SK-N-MC (cell line): Measurements from ENCODE around the gene MYOF.

Experiments used
- DNase-seq: peaks from one replicate; pipeline ENCODE4 v3.0.0-alpha.2; 2011; ENCODE audit warnings: low read depth, low spot score
- H3K27ac ChIP-seq: fragments of 200-600 bp; sonication (generic); 2 replicates; pipeline ENCODE4 v1.5.1; 2016; ENCODE audit warnings: mixed run types
- H3K36me3 ChIP-seq: fragments of 200-600 bp; sonication (generic); 2 replicates; pipeline ENCODE4 v1.6.1; 2017; ENCODE audit warnings: antibody characterized with exemption, low read length, mixed read lengths; ENCODE audit not compliant: insufficient read depth
- H3K4me3 ChIP-seq: fragments of 200-600 bp; sonication (generic); 2 replicates; pipeline ENCODE4 v1.5.1; 2016
- H3K9ac ChIP-seq: fragments of 200-600 bp; sonication (generic); 2 replicates; pipeline ENCODE4 v1.8.0; 2017; ENCODE audit warnings: mixed run types, mixed read lengths; ENCODE audit not compliant: insufficient read length
- H3K9me3 ChIP-seq: fragments of 200-600 bp; sonication (generic); 2 replicates; pipeline ENCODE4 v1.6.1; 2017; ENCODE audit warnings: low read depth, mild to moderate bottlenecking, antibody characterized with exemption, low read length, moderate library complexity, mixed read lengths
- EZH2 ChIP-seq: fragments of 200-600 bp; sonication (generic); IDR thresholded peaks from one replicate; pipeline ENCODE4 v1.6.1; 2017; ENCODE audit warnings: antibody characterized with exemption
- FOXP2 ChIP-seq: optimal IDR thresholded peaks from 2 replicates; pipeline ENCODE3; 2011; ENCODE audit warnings: mild to moderate bottlenecking, moderate library complexity; ENCODE audit not compliant: insufficient read depth; ENCODE audit errors: extremely low read length, control extremely low read depth
- POLR2AphosphoS5 ChIP-seq: IDR thresholded peaks from 2 replicates; pipeline ENCODE4 v1.6.1; 2012; ENCODE audit warnings: mild to moderate bottlenecking, low read depth, low read length, borderline replicate concordance

Gene MYOF

DNA sequence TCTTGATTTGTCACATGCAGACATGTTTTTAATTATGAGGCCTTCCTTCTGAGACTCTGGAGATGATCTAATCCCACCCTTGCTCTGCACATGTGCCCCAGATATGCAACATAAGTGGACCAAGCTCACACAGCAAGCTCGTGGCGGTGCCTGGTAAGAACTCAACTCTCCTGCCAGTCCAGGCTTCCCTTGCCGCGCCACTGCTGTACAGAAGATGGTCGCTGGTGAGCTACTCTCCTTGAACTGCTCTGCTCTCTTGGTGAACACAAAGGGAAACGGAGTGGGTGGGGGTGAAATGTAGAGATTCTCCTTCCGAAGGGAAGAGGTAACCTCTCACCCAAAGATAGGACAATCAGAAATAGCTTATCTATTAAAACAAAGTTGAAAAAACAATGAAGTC, 25.7 kb downstream of the MYOF start:
- H3K4me3 ChIP-seq: no peak overlapping the region
- no peak for TF ChIP-seq EZH2
- no peak for TF ChIP-seq POLR2AphosphoS5
- no peak for TF ChIP-seq FOXP2
- no peaks in the 10 kb centered on the region for H3K36me3 ChIP-seq
- H3K9ac ChIP-seq: no peak overlapping the region
- DNase-seq: no peak
- no peak overlapping the region for H3K27ac ChIP-seq
- no peaks in the 10 kb centered on the region for H3K9me3 ChIP-seq

DNA sequence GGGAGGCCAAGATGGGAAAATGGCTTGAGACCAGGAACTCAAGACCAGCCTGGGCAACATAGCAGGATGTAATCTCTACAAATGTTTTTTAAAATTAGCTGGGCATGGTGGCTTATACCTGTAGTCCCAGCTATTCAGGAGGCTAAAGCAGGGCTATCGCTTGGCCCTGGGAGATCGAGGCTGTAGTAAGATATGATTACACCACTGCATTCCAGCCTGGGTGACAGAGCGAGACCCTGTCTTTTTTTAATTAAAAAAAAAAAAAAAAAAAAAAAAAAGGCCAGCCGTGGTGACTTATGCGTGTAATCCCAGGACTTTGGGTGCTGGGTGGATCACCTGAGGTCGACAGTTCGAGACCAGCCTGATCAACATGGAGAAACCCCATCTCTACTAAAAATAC, 27.4 kb downstream of the MYOF start:
- no peak for DNase-seq
- Histone ChIP-seq H3K9ac (no peak overlapping the region), H3K9me3 (no peaks in the 10 kb centered on the region), H3K27ac (no peak overlapping the region), H3K4me3 (no peak overlapping the region), H3K36me3 (no peaks in the 10 kb centered on the region)
- TF ChIP-seq EZH2 (no peak), POLR2AphosphoS5 (no peak), FOXP2 (no peak)

DNA sequence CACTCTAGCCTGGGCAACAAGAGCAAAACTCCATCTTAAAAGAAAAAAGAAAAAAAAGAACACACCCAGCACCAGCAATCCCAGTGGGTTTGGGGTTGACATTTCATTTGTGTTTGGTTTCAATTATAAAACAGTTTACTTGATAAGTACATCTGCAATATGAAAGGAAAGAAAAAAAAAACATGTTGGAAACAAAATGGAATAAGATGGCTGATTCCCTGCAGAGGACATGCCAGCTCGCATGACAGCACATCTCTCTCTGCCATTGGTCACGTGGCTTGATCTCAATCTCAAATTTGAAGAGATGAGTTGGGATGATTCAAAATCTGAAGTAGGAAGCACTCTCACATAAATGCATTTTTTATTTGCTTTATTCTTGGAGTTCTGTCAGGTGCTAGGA, 28.0 kb downstream of the MYOF start:
- TF ChIP-seq FOXP2 (no peak), POLR2AphosphoS5 (no peak), EZH2 (no peak)
- H3K9me3 ChIP-seq: no peaks in the 10 kb centered on the region
- no peak overlapping the region for H3K9ac ChIP-seq
- no peaks in the 10 kb centered on the region for H3K36me3 ChIP-seq
- DNase-seq: no peak
- no peak overlapping the region for H3K27ac ChIP-seq
- no peak overlapping the region for H3K4me3 ChIP-seq

DNA sequence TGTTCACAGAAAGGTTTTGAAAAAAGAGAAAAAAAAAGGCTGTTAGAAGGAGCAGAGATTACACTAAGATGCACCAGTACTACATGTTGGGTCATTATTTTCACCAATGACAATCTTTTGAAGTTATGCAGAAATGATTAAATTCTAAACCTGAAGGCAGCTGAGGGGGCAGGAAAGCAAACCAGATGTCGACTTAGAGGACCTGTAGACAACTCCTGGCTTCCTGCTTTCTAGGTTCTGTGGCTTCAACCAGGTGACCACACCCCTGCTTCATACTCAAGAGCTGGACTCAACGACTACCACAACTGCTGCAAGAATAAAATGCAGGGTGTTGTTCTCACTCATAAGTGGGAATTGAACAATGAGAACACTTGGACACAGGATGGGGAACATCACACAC, 30.0 kb downstream of the MYOF start:
- Histone ChIP-seq H3K4me3 (no peak overlapping the region), H3K36me3 (no peaks in the 10 kb centered on the region), H3K27ac (no peak overlapping the region), H3K9ac (no peak overlapping the region), H3K9me3 (no peaks in the 10 kb centered on the region)
- TF ChIP-seq FOXP2 (no peak), EZH2 (no peak), POLR2AphosphoS5 (no peak)
- DNase-seq: no peak

DNA sequence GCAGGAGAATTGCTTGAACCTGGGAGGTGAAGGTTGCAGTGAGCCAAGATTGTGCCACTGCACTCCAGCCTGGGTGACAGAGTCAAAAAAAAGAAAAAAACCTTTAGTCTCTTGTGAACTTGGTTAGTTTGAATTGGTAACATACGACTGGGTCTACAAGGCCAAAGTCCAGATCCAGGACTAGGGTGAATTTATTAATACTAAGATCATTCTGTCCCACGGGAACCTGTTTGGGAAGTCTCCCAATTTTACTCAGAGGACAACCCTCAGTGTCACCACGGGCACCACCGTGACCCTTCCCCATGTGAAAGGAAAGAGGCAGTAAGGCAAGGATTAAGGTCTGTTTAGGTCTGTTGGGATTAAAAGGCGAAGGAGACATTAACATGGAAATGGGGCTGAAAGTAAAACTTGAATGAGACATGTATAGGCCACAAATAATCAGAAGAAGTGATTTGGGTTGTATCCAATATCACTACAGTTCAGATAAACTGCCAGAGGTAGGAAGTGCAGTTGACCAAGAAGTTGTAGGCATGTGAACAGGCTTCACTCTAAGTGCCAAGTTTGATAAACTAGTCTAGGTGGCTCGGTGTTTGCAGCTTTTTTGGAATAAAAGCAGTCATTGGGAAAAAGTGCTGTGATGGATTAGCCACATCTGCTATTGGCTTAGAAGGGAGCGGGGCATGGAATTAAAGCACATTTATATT, 30.7 kb downstream of the MYOF start:
- Histone ChIP-seq H3K27ac (no peak overlapping the region), H3K9me3 (no peaks in the 10 kb centered on the region), H3K9ac (no peak overlapping the region), H3K36me3 (no peaks in the 10 kb centered on the region), H3K4me3 (no peak overlapping the region)
- DNase-seq: no peak
- no peak for TF ChIP-seq EZH2

DNA sequence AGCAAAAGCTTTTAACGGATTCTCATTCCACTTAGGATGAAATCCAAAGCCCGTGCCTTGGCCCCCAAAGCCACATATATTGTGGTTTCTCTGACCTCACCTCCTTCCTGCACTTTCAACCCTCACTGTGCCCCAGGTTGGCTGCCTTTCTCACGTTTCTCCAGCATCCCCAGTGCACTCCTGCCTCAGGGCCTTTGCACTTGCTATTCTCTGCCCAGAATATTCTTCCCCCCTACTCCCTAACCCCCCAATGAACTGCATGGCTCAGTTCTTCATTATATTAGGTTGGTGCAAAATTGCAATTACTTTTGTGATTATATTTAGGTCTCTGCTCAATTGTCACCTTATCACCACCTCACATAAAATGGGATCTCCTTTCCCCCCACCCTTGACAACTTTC, 34.2 kb downstream of the MYOF start:
- TF ChIP-seq EZH2 (no peak), POLR2AphosphoS5 (no peak), FOXP2 (no peak)
- Histone ChIP-seq H3K36me3 (no peaks in the 10 kb centered on the region), H3K9ac (no peak overlapping the region), H3K4me3 (no peak overlapping the region), H3K27ac (no peak overlapping the region), H3K9me3 (no peaks in the 10 kb centered on the region)
- DNase-seq: no peak

DNA sequence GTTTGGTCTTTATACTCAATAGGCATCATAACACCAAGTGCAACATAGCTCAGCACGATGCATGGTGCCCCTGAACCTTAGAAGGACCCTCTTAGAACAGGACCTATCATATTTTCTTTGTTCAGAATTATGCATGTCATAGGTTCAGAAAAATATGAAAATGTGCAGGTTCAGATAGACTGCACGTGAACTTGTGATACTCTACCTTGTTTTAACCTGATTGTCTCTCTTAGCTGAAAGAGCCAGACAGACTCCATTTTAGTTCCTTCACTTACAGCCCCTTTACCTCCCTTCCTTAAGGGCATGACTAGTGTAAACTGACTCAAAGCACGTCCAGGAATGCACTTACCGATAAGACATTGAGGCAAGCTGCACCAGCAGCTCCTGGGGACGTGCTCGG, 35.1 kb downstream of the MYOF start:
- no peak for DNase-seq
- Histone ChIP-seq H3K27ac (no peak overlapping the region), H3K9ac (no peak overlapping the region), H3K36me3 (no peaks in the 10 kb centered on the region), H3K4me3 (no peak overlapping the region), H3K9me3 (no peaks in the 10 kb centered on the region)
- TF ChIP-seq FOXP2 (no peak), POLR2AphosphoS5 (no peak)

DNA sequence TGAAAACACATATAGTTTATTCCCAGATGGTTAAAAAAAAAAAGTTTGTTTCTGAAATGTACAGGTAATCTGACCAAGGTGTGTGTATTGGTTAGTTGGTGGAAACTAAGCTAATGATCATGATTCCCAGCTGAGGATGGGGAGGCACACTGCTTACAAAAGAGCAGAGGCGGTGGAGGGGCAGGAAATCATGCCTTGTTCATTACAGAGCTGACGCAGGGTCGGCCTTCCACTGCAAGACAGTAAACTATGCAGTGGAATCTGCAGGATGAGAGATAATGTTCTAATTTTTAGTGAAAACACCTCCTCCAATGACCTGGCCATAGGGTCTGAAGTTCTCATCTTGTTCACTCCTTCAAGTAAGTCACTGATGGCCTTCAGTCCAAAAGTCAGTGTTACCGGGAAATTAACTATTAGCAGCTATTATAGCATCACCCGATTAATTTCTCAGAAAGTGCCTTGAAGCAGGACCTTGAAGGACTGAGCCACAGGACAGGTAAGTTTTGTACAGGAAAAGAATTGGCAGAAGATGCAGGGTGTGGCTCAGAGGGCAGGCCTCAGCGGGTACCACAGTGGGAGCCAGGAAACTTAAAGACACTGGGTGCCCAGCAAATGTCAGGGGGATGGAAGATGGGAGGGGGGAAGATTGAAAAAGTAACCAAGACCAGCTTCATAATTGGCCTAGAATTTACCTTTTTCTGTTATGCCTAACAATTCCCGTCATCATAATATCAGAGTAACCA, 36.0 kb downstream of the MYOF start:
- no peak overlapping the region for H3K9ac ChIP-seq
- no peaks in the 10 kb centered on the region for H3K9me3 ChIP-seq
- no peak overlapping the region for H3K4me3 ChIP-seq
- no peak for DNase-seq
- no peak for TF ChIP-seq POLR2AphosphoS5
- H3K36me3 ChIP-seq: no peaks in the 10 kb centered on the region
- H3K27ac ChIP-seq: no peak overlapping the region
